MM.1S (cell line): ENCODE data around the gene MEA1.

Experiments used
- DNase-seq: peaks from one replicate; pipeline ENCODE4 v3.0.0-alpha.2; 2015
- H2AFZ ChIP-seq: fragments of 300-600 bp; sonication (generic); 2 replicates; pipeline ENCODE4 v1.6.0; 2016; ENCODE audit warnings: antibody characterized with exemption, low read length
- H3F3A ChIP-seq: fragments of 300-600 bp; sonication (generic); 2 replicates; pipeline ENCODE4 v1.6.1; 2016; ENCODE audit warnings: mild to moderate bottlenecking, antibody characterized with exemption, low read length, moderate library complexity, mixed read lengths; ENCODE audit not compliant: insufficient read depth
- H3K27ac ChIP-seq: fragments of 300-600 bp; sonication (generic); 2 replicates; pipeline ENCODE4 v1.5.1; 2016; ENCODE audit warnings: mild to moderate bottlenecking, low read length
- H3K27me3 ChIP-seq: fragments of 300-600 bp; sonication (generic); replicated peaks from 2 replicates; pipeline ENCODE4 v1.6.0; 2016; ENCODE audit warnings: low read length; ENCODE audit not compliant: insufficient read depth
- H3K36me3 ChIP-seq: fragments of 300-600 bp; sonication (generic); replicated peaks from 2 replicates; pipeline ENCODE4 v1.6.1; 2016; ENCODE audit warnings: mild to moderate bottlenecking, low read length, mixed read lengths; ENCODE audit not compliant: insufficient read depth
- H3K4me1 ChIP-seq: fragments of 300-600 bp; sonication (generic); 2 replicates; pipeline ENCODE4 v1.6.1; 2016; ENCODE audit warnings: low read length, mixed read lengths
- H3K4me2 ChIP-seq: fragments of 300-600 bp; sonication (generic); 2 replicates; pipeline ENCODE4 v1.6.0; 2016; ENCODE audit warnings: low read depth, low read length
- H3K4me3 ChIP-seq: fragments of 300-600 bp; sonication (generic); 2 replicates; pipeline ENCODE4 v1.5.1; 2016; ENCODE audit warnings: low read length, mixed read lengths
- H3K79me2 ChIP-seq: fragments of 300-600 bp; sonication (generic); 2 replicates; pipeline ENCODE4 v1.6.1; 2016; ENCODE audit warnings: mixed run types, low read length, mixed read lengths
- H3K9ac ChIP-seq: fragments of 300-600 bp; sonication (generic); 2 replicates; pipeline ENCODE4 v1.6.1; 2016; ENCODE audit warnings: low read length, mixed read lengths
- H3K9me2 ChIP-seq: fragments of 300-600 bp; sonication (generic); replicated peaks from 2 replicates; pipeline ENCODE4 v1.6.1; 2016; ENCODE audit warnings: mild to moderate bottlenecking, low read length, mixed read lengths; ENCODE audit not compliant: insufficient read depth
- H3K9me3 ChIP-seq: fragments of 300-600 bp; sonication (generic); replicated peaks from 2 replicates; pipeline ENCODE4 v1.6.1; 2016; ENCODE audit warnings: mild to moderate bottlenecking, low read length, mixed read lengths; ENCODE audit not compliant: insufficient read depth
- H4K20me1 ChIP-seq: fragments of 300-600 bp; sonication (generic); 2 replicates; pipeline ENCODE4 v1.6.1; 2016; ENCODE audit warnings: mild to moderate bottlenecking, low read length, moderate library complexity, mixed read lengths; ENCODE audit not compliant: insufficient read depth
- CTCF ChIP-seq: fragments of 300-600 bp; sonication (generic); IDR thresholded peaks from 2 replicates; pipeline ENCODE4 v1.5.1; 2016; ENCODE audit warnings: antibody characterized with exemption, low read length, mixed read lengths
- EZH2 ChIP-seq: fragments of 300-600 bp; sonication (generic); optimal IDR thresholded peaks from 2 replicates; pipeline ENCODE3; 2017; ENCODE audit warnings: low read depth, mild to moderate bottlenecking, antibody characterized with exemption, low read length, mixed read lengths
- EZH2phosphoT487 ChIP-seq: fragments of 300-600 bp; sonication (generic); IDR thresholded peaks from 2 replicates; pipeline ENCODE4 v1.6.1; 2018; ENCODE audit warnings: antibody characterized with exemption, low read length

MEA1 gene

GRCh38 chr6:42984001-42984923, 29.5 kb downstream of the MEA1 start, which contains the start of gene PPP2R5D:
Gene PPP2R5D, plus strand, starts transcription at chr6:42984570. Its CDS starts 108 bp downstream, at chr6:42984678.
- DNase-seq, result peak; percentile 98
- peak within 1 kb of the TSS; percentile 89 for H3K4me2 ChIP-seq
- H3F3A ChIP-seq, result 0 out of 2 replicates have a peak, but pooled peaks cover 5% of the 10 kb centered on the region
- H3K9ac ChIP-seq, result peak within 1 kb of the TSS; percentile 75
- H2AFZ ChIP-seq, result peak within 1 kb of the TSS; percentile 78
- H3K4me1 ChIP-seq, result peaks cover 9% of the 10 kb centered on the region
- no peaks in the 10 kb centered on the region for H3K9me2 ChIP-seq
- no peaks in the 10 kb centered on the region for H3K36me3 ChIP-seq
- H4K20me1 ChIP-seq, result no peaks in the 10 kb centered on the region
- no peak within 1 kb of the TSS for H3K27ac ChIP-seq
- H3K27me3 ChIP-seq, result no peaks in the 10 kb centered on the region
- TF ChIP-seq CTCF, result no peak
- no peak for TF ChIP-seq EZH2phosphoT487
- TF ChIP-seq EZH2, result no peak
- peak within 1 kb of the TSS; percentile 81 for H3K4me3 ChIP-seq
- peaks cover 22% of the 10 kb centered on the region for H3K79me2 ChIP-seq
- H3K9me3 ChIP-seq, result no peaks in the 10 kb centered on the region

GRCh38 chr6:42981836-42982235, 31.9 kb downstream of the MEA1 start:
- TF ChIP-seq EZH2phosphoT487, result no peak
- H3K27me3 ChIP-seq, result no peaks in the 10 kb centered on the region
- H3K9me2 ChIP-seq, result no peaks in the 10 kb centered on the region
- H3K9ac ChIP-seq, result no peak overlapping the region
- no peak for DNase-seq
- H2AFZ ChIP-seq, result no peak overlapping the region
- H3F3A ChIP-seq, result 0 out of 2 replicates have a peak, but pooled peaks cover 5% of the 10 kb centered on the region
- H3K4me3 ChIP-seq, result no peak overlapping the region
- H4K20me1 ChIP-seq, result no peaks in the 10 kb centered on the region
- H3K9me3 ChIP-seq, result no peaks in the 10 kb centered on the region
- H3K4me1 ChIP-seq, result peaks cover 12% of the 10 kb centered on the region
- H3K79me2 ChIP-seq, result peaks cover 35% of the 10 kb centered on the region
- no peaks in the 10 kb centered on the region for H3K36me3 ChIP-seq
- H3K4me2 ChIP-seq, result no peak overlapping the region
- H3K27ac ChIP-seq, result no peak overlapping the region

DNA sequence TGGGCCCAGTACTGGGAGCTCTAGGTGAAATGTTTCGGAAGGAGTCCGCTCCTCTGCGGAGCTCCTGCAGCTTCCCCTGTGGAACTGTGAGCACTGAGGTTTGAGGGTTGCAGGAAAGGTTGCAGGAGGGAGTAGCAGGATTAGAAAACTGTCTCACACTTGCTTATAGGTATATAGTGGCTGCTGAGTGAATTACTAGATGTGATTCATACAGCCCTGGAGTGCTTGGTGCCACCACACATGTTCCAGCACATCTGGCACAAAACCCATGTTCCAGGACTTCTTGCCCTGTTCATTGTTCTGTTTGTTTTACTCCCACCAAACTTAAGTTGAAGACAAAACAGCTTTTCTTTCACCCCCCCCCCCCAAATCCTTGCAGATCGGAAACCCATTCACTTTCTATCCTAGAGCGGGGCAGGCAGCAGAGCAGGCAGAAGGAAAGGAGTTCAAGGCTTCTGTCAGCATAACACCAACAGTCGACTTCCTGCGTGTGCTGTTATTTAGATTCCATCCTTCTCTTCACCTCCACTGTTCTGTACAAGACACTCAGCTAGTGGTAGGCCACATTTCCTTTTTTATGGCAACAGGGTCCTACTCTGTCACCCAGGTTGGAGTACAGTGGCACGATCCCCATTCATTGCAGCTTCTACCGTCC, 34.1 kb downstream of the MEA1 start:
- Histone ChIP-seq H3K4me3 (peak overlapping the region; percentile 97), H3K4me2 (peak overlapping the region; percentile 76), H3K27ac (peak overlapping the region; percentile 40; the same call in 1 of the 2 replicates), H3F3A (0 out of 2 replicates have a peak, but pooled peaks cover 5% of the 10 kb centered on the region), H3K36me3 (no peaks in the 10 kb centered on the region), H3K4me1 (peaks cover 12% of the 10 kb centered on the region), H4K20me1 (no peaks in the 10 kb centered on the region), H2AFZ (peak overlapping the region; percentile 79), H3K79me2 (peaks cover 19% of the 10 kb centered on the region), H3K9me2 (no peaks in the 10 kb centered on the region), H3K27me3 (no peaks in the 10 kb centered on the region), H3K9me3 (no peaks in the 10 kb centered on the region), H3K9ac (peak overlapping the region; percentile 83; the same call in 1 of the 2 replicates)
- peak; percentile 35 for DNase-seq
- no peak for TF ChIP-seq EZH2
- TF ChIP-seq EZH2phosphoT487, result no peak
- TF ChIP-seq CTCF, result no peak
